Activated CD8-positive, alpha-beta T cell treated with anti-CD3 and anti-CD28 coated beads for 36 hours (primary cell): ENCODE results near the gene ATG4B. TPM values are rescaled to one million over a fixed set of nuclear protein-coding genes. Genes with fewer than 3 reads are reported as not detected.

Experiments
- ATAC-seq: fragments of 200-7000 bp; cut with Tn5 transposase; one replicate; pipeline ENCODE4 v1.10.0; 2021; ENCODE audit warnings: mild to moderate bottlenecking, moderate library complexity
- CTCF ChIA-PET: fragments of 350-600 bp; sonication (Branson Sonifier 250); formaldehyde crosslinking; loops from one replicate; lab custom pipeline; 2021; ENCODE audit warnings: antibody characterized with exemption; lab: Charles Lee
- POLR2A ChIA-PET: fragments of 350-600 bp; sonication (Branson Sonifier 250); formaldehyde crosslinking; loops from one replicate; lab custom pipeline; 2021; ENCODE audit warnings: antibody characterized with exemption; lab: Charles Lee
- DNase-seq: peaks from one replicate; pipeline ENCODE4 v3.0.0-alpha.2; 2020
- H3K27ac Mint-ChIP-seq: one replicate; pipeline ENCODE4 v1.8.0; 2021; ENCODE audit warnings: mild to moderate bottlenecking, mixed read lengths
- H3K27me3 Mint-ChIP-seq: one replicate; pipeline ENCODE4 v1.8.0; 2021; ENCODE audit warnings: mixed read lengths
- H3K36me3 Mint-ChIP-seq: one replicate; pipeline ENCODE4 v1.8.0; 2021; ENCODE audit warnings: low read depth, mixed read lengths
- H3K4me1 Mint-ChIP-seq: one replicate; pipeline ENCODE4 v1.8.0; 2021; ENCODE audit warnings: low read depth, mixed read lengths
- H3K4me3 Mint-ChIP-seq: one replicate; pipeline ENCODE4 v1.8.0; 2021; ENCODE audit warnings: mild to moderate bottlenecking, moderate library complexity, mixed read lengths
- H3K9me3 Mint-ChIP-seq: one replicate; pipeline ENCODE4 v1.8.0; 2021; ENCODE audit warnings: mixed read lengths
- intact Hi-C: fragments of 100-400 bp; cut with micrococcal nuclease; formaldehyde crosslinking; loops from one replicate; pipeline ENCODE4 v1.10.0; 2022
- total RNA-seq, 2 experiments: library from RNA; stranded (reverse); gene quantifications; one replicate each; pipeline ENCODE4 v1.2.3, GENCODE V29; 2021
- TF ChIP-seq, protein P1 (sequence below): fragments of 200-600 bp; IDR thresholded peaks from one replicate; pipeline ENCODE4 v1.8.0; 2022; ENCODE audit warnings: antibody characterized with exemption, mild to moderate bottlenecking

The ATG4B gene
- total RNA-seq, 2 experiments from 2014 or later: 90.7 to 94.6 TPM

GRCh38 chr2:241722896-241723454 lies 85.5 kb downstream of the ATG4B start:
- ATAC-seq (no peak), DNase-seq (no peak)
- TF ChIP-seq, protein P1, sequence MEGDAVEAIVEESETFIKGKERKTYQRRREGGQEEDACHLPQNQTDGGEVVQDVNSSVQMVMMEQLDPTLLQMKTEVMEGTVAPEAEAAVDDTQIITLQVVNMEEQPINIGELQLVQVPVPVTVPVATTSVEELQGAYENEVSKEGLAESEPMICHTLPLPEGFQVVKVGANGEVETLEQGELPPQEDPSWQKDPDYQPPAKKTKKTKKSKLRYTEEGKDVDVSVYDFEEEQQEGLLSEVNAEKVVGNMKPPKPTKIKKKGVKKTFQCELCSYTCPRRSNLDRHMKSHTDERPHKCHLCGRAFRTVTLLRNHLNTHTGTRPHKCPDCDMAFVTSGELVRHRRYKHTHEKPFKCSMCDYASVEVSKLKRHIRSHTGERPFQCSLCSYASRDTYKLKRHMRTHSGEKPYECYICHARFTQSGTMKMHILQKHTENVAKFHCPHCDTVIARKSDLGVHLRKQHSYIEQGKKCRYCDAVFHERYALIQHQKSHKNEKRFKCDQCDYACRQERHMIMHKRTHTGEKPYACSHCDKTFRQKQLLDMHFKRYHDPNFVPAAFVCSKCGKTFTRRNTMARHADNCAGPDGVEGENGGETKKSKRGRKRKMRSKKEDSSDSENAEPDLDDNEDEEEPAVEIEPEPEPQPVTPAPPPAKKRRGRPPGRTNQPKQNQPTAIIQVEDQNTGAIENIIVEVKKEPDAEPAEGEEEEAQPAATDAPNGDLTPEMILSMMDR: no peak
- Mint-ChIP-seq H3K36me3 (peaks cover 46% of the 10 kb centered on the region), H3K4me3 (no peak overlapping the region), H3K27ac (no peak overlapping the region), H3K4me1 (no peaks in the 10 kb centered on the region), H3K9me3 (no peaks in the 10 kb centered on the region), H3K27me3 (no peaks in the 10 kb centered on the region)
- ChIA-PET POLR2A (interaction anchor here (1.1 kb wide), 1 partner anchor 8 kb away, joined by 3 read pairs; no protein-coding TSS in a partner anchor), CTCF (interaction anchor here (1.1 kb wide), 1 partner anchor 156 kb away, joined by 6 read pairs; no protein-coding TSS in a partner anchor)
- intact Hi-C loops: no loop called here

Other genes starting within 250 kb of the ATG4B start
- 100 to 1,000 TPM; 103 to 104 TPM for gene STK25, start 129.1 kb upstream of the ATG4B start, total RNA-seq
- under 1 TPM; 0.16 to 0.22 TPM for gene BOK, start 78.9 kb upstream of the ATG4B start, total RNA-seq
- gene THAP4, start 535 bp upstream of the ATG4B start, total RNA-seq: 10 to 100 TPM; 45.1 to 48.9 TPM
- 10 to 100 TPM; 87.1 to 91.9 TPM for gene DTYMK, start 49.1 kb downstream of the ATG4B start, total RNA-seq
- gene ING5, start 64.3 kb downstream of the ATG4B start, total RNA-seq: 10 to 100 TPM; 37.7 to 41.3 TPM
- 10 to 100 TPM; 39.4 to 42.6 TPM for gene D2HGDH, start 96.9 kb downstream of the ATG4B start, total RNA-seq
- under 1 TPM; 0.89 to 0.95 TPM for gene GAL3ST2, start 139.1 kb downstream of the ATG4B start, total RNA-seq
- gene NEU4, start 171.5 kb downstream of the ATG4B start, total RNA-seq: under 1 TPM; 0.38 to 0.54 TPM
- 10 to 100 TPM; 19.4 to 20.3 TPM for gene PDCD1, start 221.2 kb downstream of the ATG4B start, total RNA-seq
- gene RTP5, start 232.0 kb downstream of the ATG4B start, total RNA-seq: under 1 TPM; 0.22 to 0.29 TPM